DND-41 (cell line): ENCODE data around the gene OR7C2.

Experiments used
- ATAC-seq: fragments of 200-7000 bp; cut with Tn5 transposase; 3 replicates; pipeline ENCODE4 v1.9.1; 2021; ENCODE audit warnings: low read depth; ENCODE audit not compliant: insufficient read depth
- DNase-seq: peaks from one replicate; pipeline ENCODE4 v3.0.0-alpha.2; 2020
- H2AFZ ChIP-seq: 2 replicates; pipeline ENCODE4 v1.6.0; 2012; ENCODE audit warnings: low read depth, low read length
- H3K27ac ChIP-seq: 2 replicates; pipeline ENCODE4 v1.5.1; 2012; ENCODE audit warnings: low read length, inconsistent platforms
- H3K27me3 ChIP-seq: fragments of 200-600 bp; sonication (generic); 2 replicates; pipeline ENCODE4 v1.6.0; 2012; ENCODE audit warnings: low read length, mild to moderate bottlenecking, inconsistent platforms; ENCODE audit not compliant: insufficient read depth, poor library complexity
- H3K36me3 ChIP-seq: 2 replicates; pipeline ENCODE4 v1.5.1; 2012; ENCODE audit warnings: low read length, inconsistent platforms; ENCODE audit not compliant: insufficient read depth
- H3K4me1 ChIP-seq: 2 replicates; pipeline ENCODE4 v1.5.1; 2012; ENCODE audit warnings: mild to moderate bottlenecking, low read length; ENCODE audit not compliant: insufficient read depth
- H3K4me2 ChIP-seq: 2 replicates; pipeline ENCODE4 v1.6.0; 2012; ENCODE audit warnings: mild to moderate bottlenecking, moderate library complexity, low read length, inconsistent platforms; ENCODE audit not compliant: insufficient read depth
- H3K4me3 ChIP-seq, 2 experiments: fragments of 200-600 bp in 1 of 2; shearing (Covaris generic) in 1 of 2; 2 replicates each; pipeline ENCODE4 v1.5.1; 2012 to 2016; ENCODE audit warnings: inconsistent platforms in 2 of 2, low read length in 2 of 2, mild to moderate bottlenecking in 2 of 2, low read depth in 1 of 2, moderate library complexity in 1 of 2
- H3K79me2 ChIP-seq: 2 replicates; pipeline ENCODE4 v1.6.0; 2012; ENCODE audit warnings: low read length, inconsistent platforms; ENCODE audit not compliant: insufficient read depth
- H3K9ac ChIP-seq: 2 replicates; pipeline ENCODE4 v1.6.0; 2012; ENCODE audit warnings: low read depth, mild to moderate bottlenecking, inconsistent platforms, low read length, moderate library complexity
- H3K9me3 ChIP-seq: 2 replicates; pipeline ENCODE4 v1.5.1; 2012; ENCODE audit warnings: low read length, moderate library complexity, mild to moderate bottlenecking, inconsistent platforms; ENCODE audit not compliant: insufficient read depth, severe bottlenecking
- H4K20me1 ChIP-seq: 2 replicates; pipeline ENCODE4 v1.6.0; 2012; ENCODE audit warnings: low read length; ENCODE audit not compliant: insufficient read depth
- EZH2 ChIP-seq: IDR thresholded peaks from 3 replicates; pipeline ENCODE4 v1.6.1; 2012; ENCODE audit warnings: borderline replicate concordance, low read depth, mild to moderate bottlenecking, moderate library complexity, low read length, inconsistent platforms; ENCODE audit not compliant: severe bottlenecking
- TF ChIP-seq, protein P1 (sequence below): IDR thresholded peaks from 2 replicates; pipeline ENCODE4 v1.5.1; 2012; ENCODE audit warnings: borderline replicate concordance, low read length, moderate library complexity, mild to moderate bottlenecking; ENCODE audit not compliant: poor library complexity, severe bottlenecking; ENCODE audit errors: extremely low read depth

OR7C2 gene

GRCh38 chr19:14985133-14985532 is 43.8 kb downstream of the OR7C2 start:
- no peak overlapping the region for H2AFZ ChIP-seq
- H3K9me3 ChIP-seq: no peaks in the 10 kb centered on the region
- no peak for ATAC-seq
- no peak for DNase-seq
- H3K36me3 ChIP-seq: no peaks in the 10 kb centered on the region
- H3K9ac ChIP-seq: no peak overlapping the region
- no peaks in the 10 kb centered on the region for H3K4me1 ChIP-seq
- H3K79me2 ChIP-seq: no peaks in the 10 kb centered on the region
- no peaks in the 10 kb centered on the region for H4K20me1 ChIP-seq
- no peak overlapping the region for H3K4me3 ChIP-seq
- H3K4me2 ChIP-seq: no peak overlapping the region
- no peak for TF ChIP-seq EZH2
- TF ChIP-seq, protein P1, sequence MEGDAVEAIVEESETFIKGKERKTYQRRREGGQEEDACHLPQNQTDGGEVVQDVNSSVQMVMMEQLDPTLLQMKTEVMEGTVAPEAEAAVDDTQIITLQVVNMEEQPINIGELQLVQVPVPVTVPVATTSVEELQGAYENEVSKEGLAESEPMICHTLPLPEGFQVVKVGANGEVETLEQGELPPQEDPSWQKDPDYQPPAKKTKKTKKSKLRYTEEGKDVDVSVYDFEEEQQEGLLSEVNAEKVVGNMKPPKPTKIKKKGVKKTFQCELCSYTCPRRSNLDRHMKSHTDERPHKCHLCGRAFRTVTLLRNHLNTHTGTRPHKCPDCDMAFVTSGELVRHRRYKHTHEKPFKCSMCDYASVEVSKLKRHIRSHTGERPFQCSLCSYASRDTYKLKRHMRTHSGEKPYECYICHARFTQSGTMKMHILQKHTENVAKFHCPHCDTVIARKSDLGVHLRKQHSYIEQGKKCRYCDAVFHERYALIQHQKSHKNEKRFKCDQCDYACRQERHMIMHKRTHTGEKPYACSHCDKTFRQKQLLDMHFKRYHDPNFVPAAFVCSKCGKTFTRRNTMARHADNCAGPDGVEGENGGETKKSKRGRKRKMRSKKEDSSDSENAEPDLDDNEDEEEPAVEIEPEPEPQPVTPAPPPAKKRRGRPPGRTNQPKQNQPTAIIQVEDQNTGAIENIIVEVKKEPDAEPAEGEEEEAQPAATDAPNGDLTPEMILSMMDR: no peak
- H3K27ac ChIP-seq: no peak overlapping the region
- H3K27me3 ChIP-seq: no peaks in the 10 kb centered on the region
